Adrenal gland (tissue), 12 donors: Measurements from ENCODE around the gene HRG. TPM values are rescaled to one million over a fixed set of nuclear protein-coding genes. Genes with fewer than 3 reads are reported as not detected.

Experiments used
- DNase-seq, 7 donors: peaks; one replicate each; pipeline ENCODE4 v3.0.0-alpha.2; 2019 to 2020
- H3K27ac ChIP-seq, 5 donors: fragments of 200-600 bp; sonication (generic) in 4 of 5; 1 replicate in 3 of 5; 2 replicates in 2 of 5; pipeline versions ENCODE4 v1.5.1 to v1.8.0; 2016 to 2020; ENCODE audit warnings: mild to moderate bottlenecking in 1 of 5
- H3K27me3 ChIP-seq: fragments of 200-600 bp; 2 replicates; pipeline ENCODE4 v1.8.0; 2021
- H3K36me3 ChIP-seq, 2 donors: fragments of 200-600 bp; replicated peaks in 1 of 2; 1 replicate in 1 of 2; 2 replicates in 1 of 2; pipeline versions ENCODE4 v1.5.1 to v1.8.0; 2018 to 2022
- H3K4me1 ChIP-seq, 2 donors: fragments of 200-600 bp; replicated peaks in 1 of 2; 1 replicate in 1 of 2; 2 replicates in 1 of 2; pipeline versions ENCODE4 v1.5.1 to v1.8.0; 2018 to 2021
- H3K4me3 ChIP-seq, 4 donors: fragments of 200-600 bp; sonication (generic) in 3 of 4; one replicate each; pipeline ENCODE4 v1.5.1; 2016 to 2018
- H3K9me3 ChIP-seq, 3 donors: fragments of 200-600 bp; sonication (generic) in 1 of 3; replicated peaks in 1 of 3; 1 replicate in 2 of 3; 2 replicates in 1 of 3; pipeline versions ENCODE4 v1.5.1 to v1.8.0; 2016 to 2021
- CTCF ChIP-seq, 6 experiments: fragments of 450-650 bp in 4 of 6; fragments of 200-600 bp in 2 of 6; sonication (generic) in 1 of 6; IDR thresholded peaks; 1 replicate in 5 of 6; 2 replicates in 1 of 6; pipeline versions ENCODE4 v1.5.1 to v1.8.0; 2016 to 2021; ENCODE audit warnings: antibody characterized with exemption in 6 of 6, mild to moderate bottlenecking in 2 of 6, moderate library complexity in 1 of 6
- POLR2A ChIP-seq, 2 donors: fragments of 450-650 bp; IDR thresholded peaks; one replicate each; pipeline ENCODE4 v1.6.1; 2017; ENCODE audit warnings: antibody characterized with exemption in 2 of 2, mild to moderate bottlenecking in 2 of 2, moderate library complexity in 1 of 2
- WGBS, 4 donors: extraction: QIAGEN DNeasy Blood & Tissue Kit in 2 of 4; methylation state at CpG; one replicate each; pipeline versions ENCODE4 v1.1.5 to v1.1.7; 2013 to 2017; 5-methylcytosine and 5-hydroxymethylcytosine counted together
- intact Hi-C, 2 donors: fragments of 100-400 bp; cut with DNase I; formaldehyde crosslinking; loops; one replicate each; pipeline versions ENCODE4 v1.14.1 to v1.15.0; 2022 to 2023
- polyA plus RNA-seq, 3 donors: library from polyadenylated mRNA; stranded (reverse); fragments of 200-250 nt in 2 of 3; fragments of 350-450 nt in 1 of 3; fragmentation: Illumina TruSeq in 1 of 3; extraction: RNeasy Lipid Tissue Mini Kit (QIAGEN cat#74804) in 1 of 3; gene quantifications; one replicate each; pipeline ENCODE4 v1.2.3, GENCODE V29; 2013 to 2014
- total RNA-seq, 9 donors: library from RNA; depleted of rRNA in 4 of 9; stranded (reverse); fragments of >200 nt in 4 of 9; fragments of 120-200 nt in 1 of 9; fragmentation: NEBNext Ultra II Directional in 1 of 9; extraction: Animal tissue kit (Norgen Biotek cat#: 25700) in 1 of 9; gene quantifications; one replicate each; pipeline versions ENCODE4 v1.1.0 to v1.2.4, GENCODE V29; 2013 to 2023
- donor health status: healthy with polysubstance abuse.
- donor health status: Bipolar disorder and iron deficiency.
- donor health status: DM: yes; HTN: yes; CAD: no.
- donor health status: DM: no; HTN: no; CAD: no.
- donor health status: DM: no; HTN: no; CAD: no.
- donor health status: DM: yes; HTN: yes; CAD: no.

Gene HRG
- total and polyA plus RNA-seq, 12 donors = 0.14 to 0.26 TPM; not detected in 10

GRCh38 chr3:186635532-186635931, 30.3 kb upstream of the HRG start:
- no peaks in the 10 kb centered on the region for H3K9me3 ChIP-seq
- 60 to 81% (median 76%) methylated on average over 3 of the region's 3 CpGs for WGBS, 4 donors
- TF ChIP-seq CTCF (IDR thresholded peaks at IDR 0.05) (no peak), POLR2A (IDR thresholded peaks at IDR 0.05) (no peak)
- no peak overlapping the region for H3K27ac ChIP-seq
- H3K4me3 ChIP-seq = no peak overlapping the region
- no peak for DNase-seq
- intact Hi-C loops = no loop called here
- H3K36me3 ChIP-seq = no peaks in the 10 kb centered on the region
- H3K4me1 ChIP-seq = no peaks in the 10 kb centered on the region
- peaks cover 14% of the 10 kb centered on the region for H3K27me3 ChIP-seq

- H3K27me3 ChIP-seq = peaks cover 20% of the 10 kb centered on the region
- 55 to 73% (median 57%) methylated on average over 7 of the region's 7 CpGs for WGBS, 4 donors
- H3K4me1 ChIP-seq = no peaks in the 10 kb centered on the region
- TF ChIP-seq POLR2A (IDR thresholded peaks at IDR 0.05) (no peak), CTCF (IDR thresholded peaks at IDR 0.05) (no peak)
- no peaks in the 10 kb centered on the region for H3K9me3 ChIP-seq
- intact Hi-C loops = no loop called here
- H3K27ac ChIP-seq = no peak overlapping the region
- no peak for DNase-seq
- no peak overlapping the region for H3K4me3 ChIP-seq
- H3K36me3 ChIP-seq = no peaks in the 10 kb centered on the region
These were observed 29.3 kb upstream of the HRG start for GRCh38 chr3:186636536-186636935.

GRCh38 chr3:186637686-186638085, 28.1 kb upstream of the HRG start:
- intact Hi-C loops = no loop called here
- WGBS, 4 donors = 45 to 68% (median 55%) methylated on average over 3 of the region's 3 CpGs
- DNase-seq = no peak
- no peak overlapping the region for H3K27ac ChIP-seq
- H3K9me3 ChIP-seq = no peaks in the 10 kb centered on the region
- H3K27me3 ChIP-seq = peaks cover 24% of the 10 kb centered on the region
- no peaks in the 10 kb centered on the region for H3K4me1 ChIP-seq
- TF ChIP-seq CTCF (IDR thresholded peaks at IDR 0.05) (no peak), POLR2A (IDR thresholded peaks at IDR 0.05) (no peak)
- H3K4me3 ChIP-seq = no peak overlapping the region
- H3K36me3 ChIP-seq = no peaks in the 10 kb centered on the region

GRCh38 chr3:186638259-186638658, 27.6 kb upstream of the HRG start:
- no peak for DNase-seq
- H3K9me3 ChIP-seq = no peaks in the 10 kb centered on the region
- intact Hi-C loops = no loop called here
- peaks cover 29% of the 10 kb centered on the region for H3K27me3 ChIP-seq
- TF ChIP-seq CTCF (IDR thresholded peaks at IDR 0.05) (no peak), POLR2A (IDR thresholded peaks at IDR 0.05) (no peak)
- H3K4me1 ChIP-seq = no peaks in the 10 kb centered on the region
- WGBS, 4 donors = 66 to 93% (median 84%) methylated on average over 2 of the region's 2 CpGs
- no peaks in the 10 kb centered on the region for H3K36me3 ChIP-seq
- no peak overlapping the region for H3K4me3 ChIP-seq
- H3K27ac ChIP-seq = no peak overlapping the region
